Peyer's patch (tissue), 4 donors: ENCODE measurements around the gene CEP63. TPM values are rescaled to one million over a fixed set of nuclear protein-coding genes. Genes with fewer than 3 reads are reported as not detected.

Source experiments
- DNase-seq, 3 donors: peaks; one replicate each; pipeline ENCODE4 v3.0.0-alpha.2; 2017 to 2019
- H3K27ac ChIP-seq, 4 donors: fragments of 200-600 bp; sonication (generic); one replicate each; pipeline ENCODE4 v1.5.1; 2016 to 2019
- H3K27me3 ChIP-seq, 2 donors: fragments of 200-600 bp; sonication (generic); one replicate each; pipeline ENCODE4 v1.5.1; 2019
- H3K36me3 ChIP-seq, 3 donors: fragments of 200-600 bp; sonication (generic); one replicate each; pipeline ENCODE4 v1.5.1; 2016 to 2019
- H3K4me1 ChIP-seq, 4 donors: fragments of 200-600 bp; sonication (generic); one replicate each; pipeline ENCODE4 v1.5.1; 2016 to 2019
- H3K4me3 ChIP-seq, 4 donors: fragments of 200-600 bp; sonication (generic); 1 replicate in 3 of 4; 2 replicates in 1 of 4; pipeline ENCODE4 v1.5.1; 2016 to 2019; ENCODE audit warnings: mild to moderate bottlenecking in 1 of 4
- H3K9me3 ChIP-seq, 4 donors: fragments of 200-600 bp; sonication (generic); one replicate each; pipeline ENCODE4 v1.5.1; 2016 to 2019; ENCODE audit warnings: mild to moderate bottlenecking in 1 of 4
- POLR2A ChIP-seq, 2 donors: fragments of 450-650 bp; IDR thresholded peaks; one replicate each; pipeline ENCODE4 v1.5.1; 2017; ENCODE audit warnings: antibody characterized with exemption in 2 of 2, mild to moderate bottlenecking in 2 of 2, moderate library complexity in 2 of 2
- total RNA-seq, 4 donors: library from RNA; depleted of rRNA; stranded (reverse); fragments of >200 nt; gene quantifications; one replicate each; pipeline ENCODE4 v1.1.0, GENCODE V29; 2016
- TF ChIP-seq, protein P1 (sequence below), 6 experiments: fragments of 450-650 bp in 4 of 6; fragments of 200-600 bp in 2 of 6; sonication (generic) in 1 of 6; IDR thresholded peaks; one replicate each; pipeline ENCODE4 v1.5.1; 2017 to 2019; ENCODE audit warnings: antibody characterized with exemption in 6 of 6, mild to moderate bottlenecking in 3 of 6, moderate library complexity in 1 of 6

Gene CEP63
- total RNA-seq, 4 donors from 2014 or later, result 13.3 to 67.7 (median 19.6) TPM

DNA sequence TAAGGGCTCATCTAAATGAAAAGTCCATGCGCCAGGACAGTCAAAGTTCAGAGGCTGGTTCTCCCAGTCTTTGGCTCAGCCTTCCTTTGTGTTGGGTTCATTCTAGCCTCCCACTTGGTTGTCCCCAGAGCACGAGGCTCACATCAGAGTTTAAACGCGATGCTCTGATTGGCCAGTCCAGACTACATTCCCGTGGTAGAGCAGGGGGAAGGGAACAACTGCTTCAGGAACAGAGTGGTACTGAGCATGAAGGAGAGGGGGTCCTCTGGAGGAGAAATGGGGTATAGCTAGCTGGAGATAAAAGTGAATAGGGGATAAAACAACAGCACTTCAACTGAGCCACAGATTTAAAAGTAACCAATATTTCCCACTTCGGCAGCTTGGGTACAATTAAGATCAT is 32.2 kb upstream of the CEP63 start:
- Histone ChIP-seq H3K27ac (no peak overlapping the region), H3K9me3 (no peaks in the 10 kb centered on the region), H3K27me3 (no peaks in the 10 kb centered on the region), H3K36me3 (no peaks in the 10 kb centered on the region), H3K4me3 (no peak overlapping the region), H3K4me1 (no peaks in the 10 kb centered on the region)
- DNase-seq, result no peak
- TF ChIP-seq, protein P1, sequence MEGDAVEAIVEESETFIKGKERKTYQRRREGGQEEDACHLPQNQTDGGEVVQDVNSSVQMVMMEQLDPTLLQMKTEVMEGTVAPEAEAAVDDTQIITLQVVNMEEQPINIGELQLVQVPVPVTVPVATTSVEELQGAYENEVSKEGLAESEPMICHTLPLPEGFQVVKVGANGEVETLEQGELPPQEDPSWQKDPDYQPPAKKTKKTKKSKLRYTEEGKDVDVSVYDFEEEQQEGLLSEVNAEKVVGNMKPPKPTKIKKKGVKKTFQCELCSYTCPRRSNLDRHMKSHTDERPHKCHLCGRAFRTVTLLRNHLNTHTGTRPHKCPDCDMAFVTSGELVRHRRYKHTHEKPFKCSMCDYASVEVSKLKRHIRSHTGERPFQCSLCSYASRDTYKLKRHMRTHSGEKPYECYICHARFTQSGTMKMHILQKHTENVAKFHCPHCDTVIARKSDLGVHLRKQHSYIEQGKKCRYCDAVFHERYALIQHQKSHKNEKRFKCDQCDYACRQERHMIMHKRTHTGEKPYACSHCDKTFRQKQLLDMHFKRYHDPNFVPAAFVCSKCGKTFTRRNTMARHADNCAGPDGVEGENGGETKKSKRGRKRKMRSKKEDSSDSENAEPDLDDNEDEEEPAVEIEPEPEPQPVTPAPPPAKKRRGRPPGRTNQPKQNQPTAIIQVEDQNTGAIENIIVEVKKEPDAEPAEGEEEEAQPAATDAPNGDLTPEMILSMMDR (IDR thresholded peaks at IDR 0.05), result no peak
- no peak for TF ChIP-seq POLR2A (IDR thresholded peaks at IDR 0.05)

DNA sequence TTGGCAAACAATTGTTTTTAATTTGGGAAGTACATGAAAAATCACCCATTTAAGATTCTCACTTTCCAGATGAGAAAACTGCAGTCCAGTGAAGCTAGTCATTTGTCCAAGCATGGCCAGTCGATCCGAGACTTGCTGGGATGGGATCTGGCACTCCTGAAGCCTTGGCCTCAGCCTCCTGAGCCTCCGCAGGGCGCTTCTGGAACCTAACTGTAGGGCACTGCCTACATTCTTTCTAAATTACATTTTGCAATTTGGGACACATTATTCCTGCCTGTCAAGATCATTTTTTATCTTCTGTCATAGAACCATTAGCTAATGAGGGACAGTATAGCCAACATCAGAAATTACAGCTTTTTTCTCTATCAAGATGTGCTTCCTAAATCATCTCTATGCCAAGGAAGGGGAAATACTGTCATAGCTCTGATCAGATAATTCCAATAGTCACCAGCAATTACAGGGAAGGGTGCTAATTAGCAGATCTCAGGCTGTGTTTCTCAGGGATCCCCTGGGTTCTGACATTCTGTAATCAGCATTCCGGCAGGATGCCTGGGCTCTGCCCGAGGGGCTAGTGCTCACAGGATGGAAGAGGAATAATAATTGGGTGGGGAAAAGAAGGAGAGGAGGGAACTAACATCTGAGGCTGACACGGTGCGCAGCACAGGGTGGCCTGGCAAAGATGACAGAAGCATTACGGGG is 28.3 kb upstream of the CEP63 start:
- H3K9me3 ChIP-seq, result no peaks in the 10 kb centered on the region
- H3K4me1 ChIP-seq, result no peaks in the 10 kb centered on the region
- DNase-seq, result no peak
- TF ChIP-seq POLR2A (IDR thresholded peaks at IDR 0.05), result no peak
- TF ChIP-seq, protein P1 (IDR thresholded peaks at IDR 0.05), result no peak
- no peak overlapping the region for H3K4me3 ChIP-seq
- no peaks in the 10 kb centered on the region for H3K27me3 ChIP-seq
- no peak overlapping the region for H3K27ac ChIP-seq
- no peaks in the 10 kb centered on the region for H3K36me3 ChIP-seq

DNA sequence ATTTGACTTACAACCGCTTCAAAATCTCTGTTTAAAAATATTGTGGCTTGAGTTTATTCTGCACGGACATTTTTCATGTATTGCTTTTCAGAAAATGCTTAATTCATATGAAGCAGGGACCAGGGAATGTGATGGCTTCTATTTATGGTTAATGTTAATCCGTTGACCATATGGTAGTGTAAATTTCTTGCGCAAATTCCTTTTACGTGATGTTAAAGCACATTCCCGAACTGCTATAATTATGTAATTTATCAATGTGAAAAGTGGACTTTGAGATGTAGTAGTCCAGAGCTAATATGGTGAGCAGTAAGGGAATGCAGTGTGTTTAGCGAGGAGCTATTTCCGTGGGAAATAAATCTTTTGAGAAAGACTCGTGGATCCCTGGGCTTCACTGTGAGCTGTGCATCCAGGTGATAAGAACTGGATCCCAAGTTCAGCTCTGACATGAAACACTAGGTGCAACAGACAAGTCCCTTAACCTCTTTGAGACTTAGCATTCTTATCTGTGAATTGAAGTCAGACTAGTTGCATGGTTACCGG is 27.4 kb upstream of the CEP63 start:
- Histone ChIP-seq H3K27ac (no peak overlapping the region), H3K9me3 (no peaks in the 10 kb centered on the region), H3K4me1 (no peaks in the 10 kb centered on the region), H3K36me3 (no peaks in the 10 kb centered on the region), H3K4me3 (no peak overlapping the region), H3K27me3 (no peaks in the 10 kb centered on the region)
- TF ChIP-seq, protein P1 (IDR thresholded peaks at IDR 0.05), result no peak
- no peak for TF ChIP-seq POLR2A (IDR thresholded peaks at IDR 0.05)
- no peak for DNase-seq

DNA sequence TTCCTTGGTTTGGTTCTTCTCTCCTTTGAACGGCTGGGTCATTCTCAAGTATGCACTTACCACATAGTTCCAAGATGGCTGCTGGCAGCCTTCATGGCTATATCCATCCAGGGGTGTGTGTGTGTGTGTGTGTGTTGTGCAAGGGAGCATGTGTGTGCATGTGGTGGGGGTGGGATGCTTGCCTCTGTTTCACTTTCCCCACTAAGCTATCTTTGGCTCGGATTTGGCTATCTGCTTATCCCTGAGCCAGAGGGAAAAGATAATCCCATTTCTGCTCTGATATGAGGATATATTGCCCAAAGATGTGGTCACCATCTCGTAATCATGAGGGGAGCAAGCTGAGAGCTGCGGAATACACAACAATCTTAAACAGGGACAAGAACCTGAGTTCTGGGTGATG is 26.3 kb upstream of the CEP63 start:
- H3K9me3 ChIP-seq, result no peaks in the 10 kb centered on the region
- H3K27me3 ChIP-seq, result no peaks in the 10 kb centered on the region
- no peak for TF ChIP-seq POLR2A (IDR thresholded peaks at IDR 0.05)
- TF ChIP-seq, protein P1 (IDR thresholded peaks at IDR 0.05), result no peak
- H3K36me3 ChIP-seq, result no peaks in the 10 kb centered on the region
- peaks cover 0 to 4% (median 0%) of the 10 kb centered on the region in 4 donors for H3K4me1 ChIP-seq
- H3K4me3 ChIP-seq, result no peak overlapping the region
- H3K27ac ChIP-seq, result peak overlapping the region in 1 of 4 donors; percentile 1
- DNase-seq, result no peak

DNA sequence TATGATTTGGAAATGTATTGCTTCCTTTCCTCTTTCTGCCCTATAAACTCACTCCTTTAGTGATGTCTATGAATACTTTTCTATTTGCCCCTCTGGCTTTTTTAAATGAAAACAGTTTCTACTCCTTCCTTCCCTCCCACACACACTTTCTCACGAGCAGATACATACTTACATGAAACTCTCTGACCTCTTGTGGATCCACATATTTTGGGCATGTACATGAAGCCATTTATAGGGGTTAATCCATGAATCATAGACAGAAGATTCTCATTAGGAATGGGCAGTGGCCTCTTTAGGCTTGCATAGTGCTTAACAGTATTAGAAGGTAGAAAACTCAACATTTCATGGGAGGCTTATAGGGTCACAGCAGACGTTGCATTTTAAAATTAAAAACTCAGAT is 24.9 kb upstream of the CEP63 start:
- Histone ChIP-seq H3K36me3 (no peaks in the 10 kb centered on the region), H3K9me3 (no peaks in the 10 kb centered on the region), H3K4me1 (peaks cover 0 to 9% (median 0%) of the 10 kb centered on the region in 4 donors), H3K4me3 (no peak overlapping the region), H3K27ac (peak overlapping the region in 1 of 4 donors; percentile 82), H3K27me3 (no peaks in the 10 kb centered on the region)
- DNase-seq, result no peak
- TF ChIP-seq POLR2A (IDR thresholded peaks at IDR 0.05), result no peak
- TF ChIP-seq, protein P1 (IDR thresholded peaks at IDR 0.05), result no peak
